A673 (cell line): ENCODE measurements around the gene CMTM7. TPM values are rescaled to one million over a fixed set of nuclear protein-coding genes. Genes with fewer than 3 reads are reported as not detected.
A peak's percentile ranks its signal among the peaks of the same experiment; 100 is the strongest.

Experiments used
- BruUV-seq: library from RNA; stranded (reverse); fragments of 400-500 nt; replicated peaks from 2 replicates; lab custom pipeline; 2021; lab: Mats Ljungman, UMichigan
- CTCF ChIA-PET: fragments of 300-600 bp; sonication (Branson Sonifier 250); formaldehyde crosslinking; loops from one replicate; lab custom pipeline; 2022; ENCODE audit warnings: antibody characterized with exemption; lab: Charles Lee
- POLR2A ChIA-PET: fragments of 300-600 bp; sonication (Branson Sonifier 250); formaldehyde crosslinking; loops from one replicate; lab custom pipeline; 2022; ENCODE audit warnings: antibody characterized with exemption; ENCODE audit not compliant: low non-redundant PET; lab: Charles Lee
- DNase-seq: peaks from one replicate; pipeline ENCODE4 v3.0.0-alpha.2; 2015; ENCODE audit warnings: low spot score
- H3K27ac ChIP-seq: fragments of 200-600 bp; sonication (generic); 2 replicates; pipeline ENCODE4 v1.5.1; 2016; ENCODE audit warnings: mixed run types, low read depth, mild to moderate bottlenecking, mixed read lengths, antibody characterized with exemption, low read length; ENCODE audit not compliant: poor library complexity, severe bottlenecking
- H3K27me3 ChIP-seq: fragments of 200-600 bp; sonication (generic); replicated peaks from 2 replicates; pipeline ENCODE4 v1.6.1; 2017; ENCODE audit warnings: mixed run types, low read depth, mild to moderate bottlenecking, mixed read lengths, antibody characterized with exemption, low read length; ENCODE audit not compliant: insufficient read depth, poor library complexity
- H3K36me3 ChIP-seq: fragments of 200-600 bp; sonication (generic); 2 replicates; pipeline ENCODE4 v1.6.1; 2016; ENCODE audit warnings: mixed run types, mild to moderate bottlenecking, mixed read lengths, antibody characterized with exemption, low read length; ENCODE audit not compliant: insufficient read depth, poor library complexity, severe bottlenecking
- H3K4me1 ChIP-seq: fragments of 200-600 bp; sonication (generic); 2 replicates; pipeline ENCODE4 v1.6.1; 2017; ENCODE audit warnings: mixed run types, mild to moderate bottlenecking, mixed read lengths, antibody characterized with exemption, low read length; ENCODE audit not compliant: insufficient read depth, poor library complexity, severe bottlenecking
- H3K4me3 ChIP-seq: fragments of 200-600 bp; sonication (generic); 2 replicates; pipeline ENCODE4 v1.5.1; 2016; ENCODE audit warnings: low read depth, mixed run types, mild to moderate bottlenecking, mixed read lengths, low read length; ENCODE audit not compliant: poor library complexity, severe bottlenecking
- H3K9me3 ChIP-seq: fragments of 200-600 bp; sonication (generic); 2 replicates; pipeline ENCODE4 v1.6.1; 2016; ENCODE audit warnings: mixed run types, low read depth, mild to moderate bottlenecking, mixed read lengths, antibody characterized with exemption, low read length; ENCODE audit not compliant: poor library complexity, severe bottlenecking
- CTCF ChIP-seq: fragments of 300-800, 200-600 bp; sonication (generic); conservative IDR thresholded peaks from 2 replicates; pipeline ENCODE4 v1.5.1; 2017; ENCODE audit warnings: low read depth, mild to moderate bottlenecking, antibody characterized with exemption, low read length, moderate library complexity, mixed read lengths
- EZH2 ChIP-seq: fragments of 200-600 bp; sonication (generic); IDR thresholded peaks from 2 replicates; pipeline ENCODE4 v1.6.1; 2017; ENCODE audit warnings: borderline replicate concordance, low read depth, mild to moderate bottlenecking, mixed read lengths, antibody characterized with exemption, low read length; ENCODE audit not compliant: poor library complexity, severe bottlenecking
- intact Hi-C: fragments of 100-400 bp; cut with micrococcal nuclease; formaldehyde crosslinking; loops from one replicate; pipeline ENCODE4 v1.10.0; 2022; ENCODE audit not compliant: unreplicated experiment
- total RNA-seq: library from RNA; stranded (reverse); gene quantifications from 2 replicates; pipeline ENCODE4 v1.2.3, GENCODE V29; 2021

CMTM7 gene
- total RNA-seq, 1 experiment from 2014 or later: not detected

- H3K4me3 ChIP-seq: no peak overlapping the region
- no peak overlapping the region for H3K27ac ChIP-seq
- no peak for TF ChIP-seq CTCF
- TF ChIP-seq EZH2: no peak
- no peaks in the 10 kb centered on the region for H3K27me3 ChIP-seq
- CTCF ChIA-PET: interaction anchor here (1.0 kb wide), 1 partner anchor 28 kb away, joined by 6 read pairs; no protein-coding TSS in a partner anchor
- H3K9me3 ChIP-seq: no peaks in the 10 kb centered on the region
- intact Hi-C loops: no loop called here
- POLR2A ChIA-PET: interaction anchor here (0.6 kb wide), 1 partner anchor 31 kb away, joined by 4 read pairs; no protein-coding TSS in a partner anchor
- no peaks in the 10 kb centered on the region for H3K36me3 ChIP-seq
- no peaks in the 10 kb centered on the region for H3K4me1 ChIP-seq
- DNase-seq: no peak
- BruUV-seq: TSS peak; percentile 28
Observed at GRCh38 chr3:32481791-32482631, 90.4 kb downstream of the CMTM7 start.

- Histone ChIP-seq H3K27me3 (no peaks in the 10 kb centered on the region), H3K9me3 (no peaks in the 10 kb centered on the region), H3K36me3 (no peaks in the 10 kb centered on the region), H3K27ac (no peak overlapping the region), H3K4me1 (no peaks in the 10 kb centered on the region), H3K4me3 (no peak overlapping the region)
- POLR2A ChIA-PET: no interaction called here
- CTCF ChIA-PET: no interaction called here
- no TSS peak for BruUV-seq
- no peak for DNase-seq
- intact Hi-C loops: no loop called here
- TF ChIP-seq EZH2 (no peak), CTCF (no peak)
Observed at GRCh38 chr3:32482693-32483092, 91.0 kb downstream of the CMTM7 start.

GRCh38 chr3:32483772-32484171 lies 92.1 kb downstream of the CMTM7 start:
- ChIA-PET POLR2A (interaction anchor here (0.6 kb wide), 1 partner anchor 330 kb away, joined by 3 read pairs; no protein-coding TSS in a partner anchor), CTCF (no interaction called here)
- no peaks in the 10 kb centered on the region for H3K27me3 ChIP-seq
- H3K9me3 ChIP-seq: no peaks in the 10 kb centered on the region
- H3K27ac ChIP-seq: no peak overlapping the region
- H3K4me3 ChIP-seq: no peak overlapping the region
- intact Hi-C loops: no loop called here
- no peak for TF ChIP-seq EZH2
- no peak for TF ChIP-seq CTCF
- no peaks in the 10 kb centered on the region for H3K36me3 ChIP-seq
- BruUV-seq: no TSS peak
- no peaks in the 10 kb centered on the region for H3K4me1 ChIP-seq
- DNase-seq: no peak
